Smooth muscle cell of the brain vasculature (primary cell): ENCODE measurements around the gene FOXC1.

Experiments
- DNase-seq: peaks from one replicate; pipeline ENCODE4 v3.0.0-alpha.2; 2012; ENCODE audit warnings: low read depth, low spot score

Gene FOXC1

GRCh38 chr6:1584996-1585668 is 24.6 kb upstream of the FOXC1 start:
- DNase-seq = no peak

GRCh38 chr6:1585669-1586049 is 24.1 kb upstream of the FOXC1 start:
- DNase-seq = no peak

GRCh38 chr6:1586256-1586655 is 23.5 kb upstream of the FOXC1 start:
- no peak for DNase-seq

- DNase-seq = no peak
Measured at GRCh38 chr6:1586861-1587450, 22.8 kb upstream of the FOXC1 start.

GRCh38 chr6:1587546-1587945 is 22.2 kb upstream of the FOXC1 start:
- DNase-seq = no peak

GRCh38 chr6:1587977-1588376 is 21.7 kb upstream of the FOXC1 start:
- DNase-seq = no peak

GRCh38 chr6:1589208-1589607 is 20.5 kb upstream of the FOXC1 start:
- DNase-seq = no peak

GRCh38 chr6:1590580-1590979 is 19.1 kb upstream of the FOXC1 start:
- DNase-seq = no peak

- no peak for DNase-seq
Measured at GRCh38 chr6:1591243-1591642, 18.5 kb upstream of the FOXC1 start.

- no peak for DNase-seq
Measured at GRCh38 chr6:1591926-1592325, 17.8 kb upstream of the FOXC1 start.

- no peak for DNase-seq
Measured at GRCh38 chr6:1592852-1593251, 16.9 kb upstream of the FOXC1 start.

GRCh38 chr6:1593286-1593957 is 16.3 kb upstream of the FOXC1 start:
- no peak for DNase-seq

GRCh38 chr6:1593958-1594314 is 15.8 kb upstream of the FOXC1 start:
- no peak for DNase-seq

- no peak for DNase-seq
Measured at GRCh38 chr6:1594445-1595200, 15.1 kb upstream of the FOXC1 start.

- no peak for DNase-seq
Measured at GRCh38 chr6:1595271-1596087, 14.2 kb upstream of the FOXC1 start.

GRCh38 chr6:1596088-1596852 is 13.4 kb upstream of the FOXC1 start:
- no peak for DNase-seq

GRCh38 chr6:1597121-1597744 is 12.5 kb upstream of the FOXC1 start:
- no peak for DNase-seq

GRCh38 chr6:1597924-1598323 is 11.8 kb upstream of the FOXC1 start:
- no peak for DNase-seq

- DNase-seq = no peak
Measured at GRCh38 chr6:1598433-1598832, 11.3 kb upstream of the FOXC1 start.

GRCh38 chr6:1598886-1599285 is 10.8 kb upstream of the FOXC1 start:
- no peak for DNase-seq
